Measurements from ENCODE around the gene ACOX1.

- TF ChIP-seq CTCF (IDR thresholded peaks at IDR 0.05; ENCODE audit: borderline replicate concordance, extremely low read depth, low read length, poor library complexity, severe bottlenecking) (no peak), EZH2 (IDR thresholded peaks at IDR 0.05; ENCODE audit: borderline replicate concordance, low read depth, low read length, severe bottlenecking) (no peak)
Observed at GRCh38 chr17:75983501-75984181, 4.7 kb upstream of the ACOX1 start.
